GM20431 (cell line): Measurements from ENCODE around the gene YIF1A.
"Not testable (repeated sequence)": the region's sequence is repeated elsewhere in the genome, so short reads cannot be mapped to it uniquely, and the experiment has no call there.

ENCODE experiments used
- in situ Hi-C: fragments of 300-500 bp; cut with MseI, MboI; formaldehyde crosslinking; loops from one replicate; pipeline ENCODE4 v1.15.0; 2020; ENCODE audit warnings: low sequenced_read_pairs; ENCODE audit not compliant: unreplicated experiment

The YIF1A gene

GRCh38 chr11:66287889-66288670 lies 863 bp downstream of the YIF1A start:
- in situ Hi-C loops = no loop called here

DNA sequence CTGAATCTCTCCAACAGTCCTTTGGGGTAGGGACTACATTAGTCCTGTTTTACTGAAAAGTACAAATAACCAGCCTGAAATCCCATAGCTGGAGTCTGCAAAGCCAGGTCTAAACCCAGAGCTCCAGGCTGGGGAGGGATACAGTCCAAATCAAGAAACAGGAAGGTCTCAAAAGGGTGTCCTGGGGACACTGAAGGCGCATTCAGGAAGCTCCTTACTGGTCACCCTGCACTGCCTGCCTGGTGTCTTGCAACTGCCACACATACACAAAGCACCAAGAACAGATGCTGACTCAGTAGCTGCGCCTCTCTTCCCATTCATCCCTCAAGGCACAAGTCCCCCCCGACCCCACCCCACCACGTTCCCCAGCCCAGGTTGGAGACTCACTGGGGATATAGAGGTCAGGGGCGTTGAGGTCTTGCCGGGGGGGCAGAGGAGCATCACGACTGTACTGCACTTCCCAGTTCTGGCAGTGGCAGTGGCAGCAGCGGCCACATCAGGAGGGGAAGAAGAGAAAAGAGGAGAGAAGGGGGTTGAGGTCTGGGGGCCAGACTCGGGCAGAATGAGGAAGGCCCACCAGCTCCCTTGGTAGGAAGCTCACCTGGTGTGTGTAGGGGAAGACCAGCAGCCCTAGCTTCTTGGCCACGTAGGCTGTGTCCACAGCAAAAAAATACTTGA lies 1.6 kb downstream of the YIF1A start:
- in situ Hi-C loops = no loop called here

DNA sequence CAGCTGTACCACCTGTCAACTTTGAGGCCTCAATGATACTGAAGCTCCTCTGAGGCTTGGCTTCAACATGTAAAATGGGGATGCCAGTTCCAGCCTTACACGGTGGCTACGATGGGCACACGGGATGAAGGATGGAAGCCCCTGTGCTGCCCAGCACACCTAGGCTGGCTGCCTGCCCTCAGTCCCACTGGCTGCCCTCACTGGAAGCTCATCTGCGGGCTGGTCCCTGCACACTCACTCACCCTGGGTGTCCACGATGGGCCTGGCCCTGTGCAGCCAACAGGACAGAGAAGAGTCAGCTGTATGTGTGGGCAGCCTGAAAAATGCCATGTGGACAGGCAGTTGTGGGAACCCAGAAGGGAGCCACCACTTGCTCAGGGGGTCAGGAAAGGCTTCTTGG lies 2.2 kb downstream of the YIF1A start:
- in situ Hi-C loops = no loop called here

GRCh38 chr11:66285250-66285947 lies 3.5 kb downstream of the YIF1A start:
- in situ Hi-C loops = no loop called here

- in situ Hi-C loops = no loop called here
These were observed 4.3 kb downstream of the YIF1A start for GRCh38 chr11:66284526-66285078.

DNA sequence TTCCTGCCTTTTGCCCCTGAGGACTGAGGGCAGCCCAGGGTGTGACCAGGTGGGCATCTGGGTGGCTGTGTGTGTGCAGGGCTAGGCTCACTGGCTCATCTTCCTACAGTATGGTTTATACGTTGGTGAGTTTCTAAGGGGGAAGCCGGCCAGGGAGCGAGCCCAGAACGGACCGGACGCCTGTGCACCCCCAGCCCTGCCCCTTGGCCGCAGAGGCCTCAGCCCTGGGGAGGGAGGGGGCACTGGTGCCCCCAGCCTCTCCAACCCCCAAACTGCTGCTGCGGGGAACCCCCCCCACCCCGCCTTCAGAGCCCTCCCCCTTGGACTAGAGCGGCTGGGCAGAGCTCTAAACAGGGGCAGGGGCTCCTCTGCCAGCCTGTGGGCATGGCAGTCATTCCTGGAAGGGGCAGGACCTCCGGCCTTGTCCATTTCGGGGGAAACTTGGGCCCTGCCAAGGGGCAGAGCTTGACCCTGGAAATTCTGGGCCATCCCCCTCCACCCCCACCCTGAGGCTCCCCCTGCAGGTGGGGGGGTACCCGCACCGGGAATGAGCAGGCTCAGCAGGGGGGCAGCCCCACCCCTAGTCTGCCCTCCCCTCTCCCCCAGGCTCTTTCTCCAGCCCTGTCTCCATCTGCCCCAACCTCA lies 5.4 kb downstream of the YIF1A start:
- in situ Hi-C loops = no loop called here

DNA sequence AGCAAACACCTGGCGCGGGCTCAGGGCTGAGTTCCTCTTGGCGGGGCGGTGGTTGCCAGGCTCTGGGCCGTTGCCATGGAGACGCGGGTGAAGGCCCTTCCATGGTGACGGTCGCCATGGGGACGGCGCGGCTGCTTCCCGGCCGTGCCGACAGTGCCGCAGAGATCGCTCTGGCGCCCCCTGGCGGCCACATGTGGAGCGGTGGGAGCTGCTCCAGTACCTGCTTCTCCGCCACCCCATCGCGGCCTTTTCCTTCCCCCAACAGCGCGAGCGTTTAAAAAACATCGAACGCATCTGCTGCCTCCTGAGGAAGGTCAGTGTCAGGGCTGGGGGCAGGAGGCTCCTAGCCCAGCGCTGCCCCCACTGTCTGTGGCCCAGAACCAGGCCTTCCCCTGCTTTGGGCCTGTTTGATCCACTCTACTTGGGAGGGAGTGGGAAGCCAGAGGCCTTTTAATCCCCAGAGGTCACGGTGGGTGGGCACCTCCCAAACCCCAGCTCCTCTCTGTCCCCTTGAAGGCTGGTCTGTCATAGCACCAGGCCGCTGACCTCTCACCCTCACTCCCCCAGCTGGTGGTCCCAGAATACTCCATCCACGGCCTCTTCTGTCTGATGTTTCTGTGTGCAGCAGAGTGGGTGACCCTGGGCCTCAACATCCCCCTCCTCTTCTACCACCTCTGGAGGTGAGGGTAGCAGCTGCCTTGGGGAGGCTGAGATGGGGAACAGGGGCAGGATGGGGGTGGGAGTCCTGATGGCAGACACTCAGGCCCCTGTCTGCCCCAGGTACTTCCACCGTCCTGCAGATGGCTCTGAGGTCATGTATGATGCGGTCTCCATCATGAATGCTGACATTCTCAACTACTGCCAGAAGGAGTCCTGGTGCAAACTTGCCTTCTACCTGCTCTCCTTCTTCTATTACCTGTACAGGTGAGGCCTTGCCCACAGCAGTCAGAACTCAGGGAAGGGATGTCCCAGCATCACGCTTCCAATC lies 6.2 kb downstream of the YIF1A start:
- in situ Hi-C loops = no loop called here

- in situ Hi-C loops = no loop called here
These were observed 7.0 kb downstream of the YIF1A start for GRCh38 chr11:66281776-66282467.

GRCh38 chr11:66281001-66281400 lies 7.9 kb downstream of the YIF1A start:
- in situ Hi-C loops = no loop called here

- in situ Hi-C loops = no loop called here
These were observed 8.5 kb downstream of the YIF1A start for GRCh38 chr11:66280428-66280827.

GRCh38 chr11:66279092-66279734 lies 9.7 kb downstream of the YIF1A start:
- in situ Hi-C loops = no loop called here

DNA sequence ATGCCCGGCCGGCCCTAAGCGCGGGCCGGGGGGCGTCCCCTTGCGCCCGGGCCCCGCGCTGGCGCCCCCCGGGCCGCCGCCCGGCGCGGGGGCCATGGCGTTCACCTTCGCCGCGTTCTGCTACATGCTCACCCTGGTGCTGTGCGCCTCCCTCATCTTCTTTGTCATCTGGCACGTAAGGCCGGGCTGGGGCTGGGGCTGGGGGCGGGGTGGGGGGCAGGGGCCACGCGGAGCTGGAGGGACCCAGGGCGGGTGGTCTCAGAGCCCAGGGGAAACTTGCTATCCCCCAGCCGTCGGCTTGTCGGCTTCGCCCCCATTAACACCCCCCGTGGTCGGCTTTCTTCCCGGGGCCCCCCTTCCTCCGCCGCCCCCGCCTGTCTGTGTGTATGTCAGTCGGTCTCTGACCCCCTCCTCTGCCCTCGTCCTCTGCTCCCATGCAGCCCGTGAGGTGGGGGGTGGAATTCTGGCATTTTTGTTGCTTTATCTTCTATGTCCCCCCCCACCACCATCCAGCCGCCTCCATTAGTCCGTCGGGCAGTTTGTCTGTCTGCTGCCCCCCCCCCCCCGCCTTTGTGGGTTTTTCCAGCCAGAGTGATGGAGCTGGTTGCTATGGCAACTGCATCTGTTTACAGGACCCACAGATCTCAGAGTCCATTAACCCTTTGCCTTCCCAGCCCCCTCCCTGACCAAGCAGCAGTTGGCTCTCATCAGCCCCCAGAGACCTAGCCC lies 10.4 kb downstream of the YIF1A start:
- in situ Hi-C loops = no loop called here

GRCh38 chr11:66277471-66278362 lies 11.2 kb downstream of the YIF1A start, which contains the start of gene CNIH2:
CNIH2 (plus strand) TSS chr11:66278175; CDS start chr11:66278457, 282 bp downstream.
- in situ Hi-C loops = no loop called here

GRCh38 chr11:66277064-66277463 lies 11.9 kb downstream of the YIF1A start:
- in situ Hi-C loops = not testable (repeated sequence)

DNA sequence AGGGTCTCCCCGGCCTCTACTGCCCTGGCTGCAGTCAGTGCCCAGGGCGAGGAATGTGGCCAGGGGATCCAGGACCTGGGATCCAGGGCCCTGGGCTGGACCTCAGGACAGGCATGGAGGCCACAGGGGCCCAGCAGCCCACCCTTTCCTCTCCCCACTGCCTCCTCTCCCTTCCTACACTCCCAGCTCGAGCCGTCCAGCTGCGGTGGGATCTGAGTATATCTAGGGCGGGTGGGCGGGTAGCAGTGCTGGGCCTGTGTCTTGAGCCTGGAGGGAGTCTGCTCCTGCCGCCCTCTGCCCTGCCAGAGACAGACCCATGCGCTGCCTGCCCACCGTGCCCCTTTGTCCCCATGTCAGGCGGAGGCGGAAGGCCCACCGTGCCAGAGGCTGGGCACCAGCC lies 12.3 kb downstream of the YIF1A start:
- in situ Hi-C loops = not testable (repeated sequence)

DNA sequence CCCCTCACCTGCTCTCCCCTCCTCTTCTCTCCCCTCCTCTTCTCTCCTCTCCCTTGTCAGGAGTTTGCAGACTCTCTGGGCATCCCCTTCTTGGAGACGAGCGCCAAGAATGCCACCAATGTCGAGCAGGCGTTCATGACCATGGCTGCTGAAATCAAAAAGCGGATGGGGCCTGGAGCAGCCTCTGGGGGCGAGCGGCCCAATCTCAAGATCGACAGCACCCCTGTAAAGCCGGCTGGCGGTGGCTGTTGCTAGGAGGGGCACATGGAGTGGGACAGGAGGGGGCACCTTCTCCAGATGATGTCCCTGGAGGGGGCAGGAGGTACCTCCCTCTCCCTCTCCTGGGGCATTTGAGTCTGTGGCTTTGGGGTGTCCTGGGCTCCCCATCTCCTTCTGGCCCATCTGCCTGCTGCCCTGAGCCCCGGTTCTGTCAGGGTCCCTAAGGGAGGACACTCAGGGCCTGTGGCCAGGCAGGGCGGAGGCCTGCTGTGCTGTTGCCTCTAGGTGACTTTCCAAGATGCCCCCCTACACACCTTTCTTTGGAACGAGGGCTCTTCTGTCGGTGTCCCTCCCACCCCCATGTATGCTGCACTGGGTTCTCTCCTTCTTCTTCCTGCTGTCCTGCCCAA lies 12.8 kb downstream of the YIF1A start:
- in situ Hi-C loops = no loop called here
